Brain microvascular endothelial cell (primary cell): ENCODE data around the gene ACSS2.
"Not testable (repeated sequence)": the region's sequence is repeated elsewhere in the genome, so short reads cannot be mapped to it uniquely, and the experiment has no call there.

ENCODE experiments used
- DNase-seq: peaks from one replicate; pipeline ENCODE4 v3.0.0-alpha.2; 2020
- H3K27ac ChIP-seq: fragments of 250-450 bp; sonication (Bioruptor Pico); 2 replicates; pipeline ENCODE4 v1.5.1; 2020; ENCODE audit warnings: mild to moderate bottlenecking, moderate library complexity
- H3K27me3 ChIP-seq: fragments of 250-450 bp; sonication (Bioruptor Pico); replicated peaks from 2 replicates; pipeline ENCODE4 v1.5.1; 2020; ENCODE audit warnings: mild to moderate bottlenecking
- H3K36me3 ChIP-seq: fragments of 250-450 bp; sonication (Bioruptor Pico); replicated peaks from 2 replicates; pipeline ENCODE4 v1.5.1; 2020; ENCODE audit warnings: mild to moderate bottlenecking
- H3K4me3 ChIP-seq: 2 replicates; pipeline ENCODE4 v1.5.1; 2011; ENCODE audit warnings: low read depth, mild to moderate bottlenecking, control low read depth, low read length, moderate library complexity
- in situ Hi-C: cut with HindIII; loops from 2 replicates; pipeline ENCODE4 v1.10.0; 2017; ENCODE audit warnings: low sequenced_read_pairs, low pct_ligation_motif_present
- TF ChIP-seq, protein P1 (sequence below): IDR thresholded peaks from 2 replicates; pipeline ENCODE4 v1.5.1; 2011; ENCODE audit warnings: low read depth, mild to moderate bottlenecking, moderate library complexity, low read length, control low read depth, inconsistent platforms; ENCODE audit errors: missing control alignments

Gene ACSS2

DNA sequence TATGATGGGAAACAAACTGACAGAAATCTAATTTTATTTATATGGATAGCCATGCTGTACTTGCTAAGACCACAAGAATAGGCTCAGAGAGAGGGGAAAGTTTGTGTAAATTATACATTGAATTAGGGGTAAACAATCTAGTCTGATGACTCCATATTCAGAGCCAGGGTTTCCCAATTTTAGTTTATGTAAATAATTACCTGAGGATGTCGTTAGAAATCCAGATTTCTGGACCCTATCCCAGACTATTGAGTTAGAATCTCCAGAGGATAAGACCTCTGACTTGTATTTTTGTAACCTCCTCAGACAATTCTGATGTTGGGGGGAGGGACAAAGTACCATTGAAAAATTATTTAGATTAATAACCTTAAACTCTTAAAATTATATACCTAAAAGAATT is 18.3 kb downstream of the ACSS2 start:
- TF ChIP-seq, protein P1, sequence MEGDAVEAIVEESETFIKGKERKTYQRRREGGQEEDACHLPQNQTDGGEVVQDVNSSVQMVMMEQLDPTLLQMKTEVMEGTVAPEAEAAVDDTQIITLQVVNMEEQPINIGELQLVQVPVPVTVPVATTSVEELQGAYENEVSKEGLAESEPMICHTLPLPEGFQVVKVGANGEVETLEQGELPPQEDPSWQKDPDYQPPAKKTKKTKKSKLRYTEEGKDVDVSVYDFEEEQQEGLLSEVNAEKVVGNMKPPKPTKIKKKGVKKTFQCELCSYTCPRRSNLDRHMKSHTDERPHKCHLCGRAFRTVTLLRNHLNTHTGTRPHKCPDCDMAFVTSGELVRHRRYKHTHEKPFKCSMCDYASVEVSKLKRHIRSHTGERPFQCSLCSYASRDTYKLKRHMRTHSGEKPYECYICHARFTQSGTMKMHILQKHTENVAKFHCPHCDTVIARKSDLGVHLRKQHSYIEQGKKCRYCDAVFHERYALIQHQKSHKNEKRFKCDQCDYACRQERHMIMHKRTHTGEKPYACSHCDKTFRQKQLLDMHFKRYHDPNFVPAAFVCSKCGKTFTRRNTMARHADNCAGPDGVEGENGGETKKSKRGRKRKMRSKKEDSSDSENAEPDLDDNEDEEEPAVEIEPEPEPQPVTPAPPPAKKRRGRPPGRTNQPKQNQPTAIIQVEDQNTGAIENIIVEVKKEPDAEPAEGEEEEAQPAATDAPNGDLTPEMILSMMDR = no peak
- in situ Hi-C loops = no loop called here
- no peaks in the 10 kb centered on the region for H3K36me3 ChIP-seq

DNA sequence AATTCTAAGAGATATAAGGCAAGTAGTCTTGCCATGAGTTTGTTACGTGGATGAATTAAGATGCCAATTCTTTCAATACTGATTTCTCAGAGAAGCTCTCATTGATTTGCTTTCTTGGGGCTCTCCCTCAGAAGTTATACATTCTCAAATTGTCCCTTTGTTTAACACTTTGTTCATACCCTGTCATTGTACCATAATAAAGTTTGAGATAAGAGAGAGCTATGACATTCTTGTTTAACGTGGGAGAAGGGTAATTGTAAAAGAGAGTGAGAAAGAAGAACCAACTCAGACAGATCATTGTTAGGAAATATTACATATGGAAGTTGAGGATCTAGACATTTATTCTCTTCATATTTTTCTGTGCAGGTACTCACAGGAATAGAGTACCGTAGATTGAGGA is 19.1 kb downstream of the ACSS2 start:
- no peaks in the 10 kb centered on the region for H3K27me3 ChIP-seq
- no peak overlapping the region for H3K27ac ChIP-seq
- in situ Hi-C loops = no loop called here
- no peaks in the 10 kb centered on the region for H3K36me3 ChIP-seq
- TF ChIP-seq, protein P1 = no peak
- no peak for DNase-seq
- H3K4me3 ChIP-seq = no peak overlapping the region

More for the DNA sequence above, 18.3 kb downstream of the ACSS2 start:
- no peaks in the 10 kb centered on the region for H3K27me3 ChIP-seq
- no peak for DNase-seq
- no peak overlapping the region for H3K27ac ChIP-seq
- no peak overlapping the region for H3K4me3 ChIP-seq

DNA sequence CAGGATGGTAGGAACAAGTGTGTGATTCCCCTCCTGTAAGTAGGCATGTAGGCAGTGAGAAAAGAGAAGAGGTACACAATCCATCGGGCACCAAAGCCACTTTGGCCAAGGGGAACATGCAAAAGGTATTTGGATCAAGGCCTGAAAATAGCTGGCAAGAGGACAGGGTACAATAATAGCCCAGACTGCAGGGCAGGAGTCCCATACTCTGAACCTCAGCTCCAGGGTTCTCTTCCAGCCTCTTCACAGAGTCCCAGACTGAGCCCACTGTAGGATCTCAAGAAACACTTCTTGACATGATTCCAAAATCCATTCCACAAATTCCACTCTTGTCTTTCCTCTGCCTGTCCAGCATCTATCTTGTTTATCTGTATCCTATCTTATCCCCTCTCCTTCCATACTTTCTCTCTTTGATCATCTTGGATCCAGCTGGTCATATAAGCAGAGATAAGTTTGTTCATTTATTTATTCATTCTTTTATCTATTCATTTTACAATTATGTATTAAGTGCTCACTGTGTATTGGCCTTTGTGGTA is 19.7 kb downstream of the ACSS2 start:
- TF ChIP-seq, protein P1 = no peak
- no peak overlapping the region for H3K4me3 ChIP-seq
- no peaks in the 10 kb centered on the region for H3K27me3 ChIP-seq
- H3K36me3 ChIP-seq = no peaks in the 10 kb centered on the region
- H3K27ac ChIP-seq = no peak overlapping the region
- no peak for DNase-seq
- in situ Hi-C loops = no loop called here

DNA sequence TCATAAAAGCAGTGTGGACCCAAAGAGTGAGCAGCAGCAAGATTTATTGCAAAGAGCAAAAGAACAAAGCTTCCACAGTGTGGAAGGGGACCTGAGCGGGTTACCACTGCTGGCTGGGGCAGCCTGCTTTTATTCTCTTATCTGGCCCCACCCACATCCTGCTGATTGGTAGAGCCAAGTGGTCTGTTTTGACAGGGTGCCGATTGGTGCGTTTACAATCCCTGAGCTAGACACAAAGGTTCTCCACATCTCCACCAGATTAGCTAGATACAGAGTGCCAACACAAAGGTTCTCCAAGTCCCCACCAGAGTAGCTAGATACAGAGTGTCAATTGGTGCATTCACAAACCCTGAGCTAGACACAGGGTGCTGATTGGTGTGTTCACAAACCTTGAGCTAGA is 21.7 kb downstream of the ACSS2 start:
- H3K36me3 ChIP-seq, H3K4me3 ChIP-seq, in situ Hi-C loops, H3K27ac ChIP-seq, DNase-seq, H3K27me3 ChIP-seq: not testable (repeated sequence)

DNA sequence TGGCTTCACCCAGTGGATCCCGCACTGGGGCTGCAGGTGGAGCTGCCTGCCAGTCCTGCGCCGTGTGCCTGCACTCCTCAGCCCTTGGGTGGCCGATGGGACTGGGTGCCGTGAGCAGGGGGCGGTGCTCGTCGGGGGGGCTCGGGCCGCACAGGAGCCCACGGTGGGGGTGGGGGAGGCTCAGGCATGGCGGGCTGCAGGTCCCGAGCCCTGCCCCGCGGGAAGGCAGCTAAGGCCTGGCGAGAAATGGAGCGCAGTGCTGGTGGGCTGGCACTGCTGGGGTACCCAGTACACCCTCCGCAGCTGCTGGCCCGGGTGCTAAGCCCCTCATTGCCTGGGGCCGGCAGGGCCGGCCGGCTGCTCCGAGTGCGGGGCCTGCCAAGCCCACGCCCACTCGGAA is 22.3 kb downstream of the ACSS2 start:
- H3K36me3 ChIP-seq, H3K27me3 ChIP-seq, H3K27ac ChIP-seq, DNase-seq, H3K4me3 ChIP-seq, in situ Hi-C loops: not testable (repeated sequence)

DNA sequence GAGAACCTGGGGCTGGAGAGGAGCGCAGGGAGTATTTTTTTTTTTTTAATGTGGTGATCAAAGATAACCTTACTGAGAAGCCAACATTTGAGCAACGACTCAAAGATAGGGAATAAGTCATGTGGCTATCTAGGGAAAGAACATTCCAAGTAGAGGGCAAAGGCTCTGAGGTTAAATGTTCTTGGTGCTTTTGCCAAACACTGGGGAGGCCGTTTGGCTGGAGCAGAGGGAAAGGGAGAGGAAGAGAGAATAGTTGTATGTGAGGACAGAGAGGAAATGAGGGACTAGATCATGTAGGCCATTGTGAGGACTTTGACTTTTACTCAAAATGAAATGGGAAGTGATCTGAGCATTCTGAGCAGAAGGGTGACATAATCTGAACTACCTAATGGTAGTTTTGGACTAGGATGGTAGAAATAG is 27.8 kb downstream of the ACSS2 start:
- in situ Hi-C loops = no loop called here
- TF ChIP-seq, protein P1 = no peak
- no peak for DNase-seq
- H3K27me3 ChIP-seq = no peaks in the 10 kb centered on the region
- no peak overlapping the region for H3K27ac ChIP-seq
- no peak overlapping the region for H3K4me3 ChIP-seq
- H3K36me3 ChIP-seq = no peaks in the 10 kb centered on the region
